ENCODE measurements around the gene MED13L.

- TF ChIP-seq CTCF (IDR thresholded peaks at IDR 0.05) (no peak), POLR2A (IDR thresholded peaks at IDR 0.05) (no peak)
Measured at GRCh38 chr12:115947696-115948062, 329.8 kb downstream of the MED13L start.

Data from testis (tissue), 2 donors.